Neuronal stem cell (in vitro differentiated cells): ENCODE results near the gene MTHFD1.

Source experiments
- DNase-seq: peaks from one replicate; pipeline ENCODE4 v3.0.0-alpha.2; 2013; ENCODE audit warnings: low spot score
- H2AFZ ChIP-seq: one replicate; pipeline ENCODE4 v1.6.1; 2013; ENCODE audit warnings: mild to moderate bottlenecking, low read length, inconsistent platforms
- H2AK5ac ChIP-seq: 2 replicates; pipeline ENCODE4 v1.6.1; 2013; ENCODE audit warnings: low read depth, mild to moderate bottlenecking, inconsistent platforms, low read length, moderate library complexity, mixed read lengths
- H2BK120ac ChIP-seq: 2 replicates; pipeline ENCODE4 v1.6.1; 2013; ENCODE audit warnings: low read depth, mild to moderate bottlenecking, inconsistent platforms, low read length, moderate library complexity, mixed read lengths
- H2BK12ac ChIP-seq: one replicate; pipeline ENCODE4 v1.6.1; 2013; ENCODE audit warnings: low read length, inconsistent platforms
- H2BK15ac ChIP-seq: 2 replicates; pipeline ENCODE4 v1.6.1; 2013; ENCODE audit warnings: mild to moderate bottlenecking, low read length, inconsistent platforms, mixed read lengths
- H2BK5ac ChIP-seq: one replicate; pipeline ENCODE4 v1.6.1; 2013; ENCODE audit warnings: inconsistent platforms, mild to moderate bottlenecking, low read length, moderate library complexity
- H3K14ac ChIP-seq: one replicate; pipeline ENCODE4 v1.6.1; 2013; ENCODE audit warnings: low read length, inconsistent platforms
- H3K18ac ChIP-seq: 2 replicates; pipeline ENCODE4 v1.6.1; 2013; ENCODE audit warnings: low read length, inconsistent platforms
- H3K23ac ChIP-seq: 2 replicates; pipeline ENCODE4 v1.6.1; 2013; ENCODE audit warnings: low read depth, mild to moderate bottlenecking, mixed read lengths, low read length, inconsistent platforms; ENCODE audit not compliant: poor library complexity
- H3K27ac ChIP-seq: replicated peaks from 3 replicates; pipeline ENCODE4 v1.5.1; 2013; ENCODE audit warnings: low read length, inconsistent platforms
- H3K27me3 ChIP-seq, 3 experiments: 2 replicates each; pipeline ENCODE4 v1.6.1; 2013; ENCODE audit warnings: low read length in 3 of 3, mild to moderate bottlenecking in 2 of 3, inconsistent platforms in 1 of 3, low read depth in 1 of 3, mixed read lengths in 1 of 3, moderate library complexity in 1 of 3; ENCODE audit not compliant: control insufficient read depth in 3 of 3, insufficient read depth in 3 of 3
- H3K36me3 ChIP-seq, 2 donors: replicated peaks in 1 of 2; 2 replicates each; pipeline ENCODE4 v1.6.1; 2013; ENCODE audit warnings: low read length in 2 of 2; ENCODE audit not compliant: control insufficient read depth in 2 of 2, insufficient read depth in 2 of 2
- H3K4ac ChIP-seq: 2 replicates; pipeline ENCODE4 v1.6.1; 2013; ENCODE audit warnings: inconsistent platforms, mild to moderate bottlenecking, low read length, moderate library complexity
- H3K4me1 ChIP-seq, 2 donors: 1 replicate in 1 of 2; 2 replicates in 1 of 2; pipeline ENCODE4 v1.6.1; 2013; ENCODE audit warnings: low read length in 2 of 2, low read depth in 1 of 2; ENCODE audit not compliant: control insufficient read depth in 2 of 2, insufficient read depth in 1 of 2
- H3K4me2 ChIP-seq: one replicate; pipeline ENCODE4 v1.6.1; 2013; ENCODE audit warnings: mild to moderate bottlenecking, low read length, inconsistent platforms; ENCODE audit not compliant: insufficient read depth, poor library complexity, severe bottlenecking
- H3K4me3 ChIP-seq, 2 donors: 2 replicates each; pipeline ENCODE4 v1.5.1; 2013; ENCODE audit warnings: low read length in 2 of 2, mild to moderate bottlenecking in 2 of 2, inconsistent platforms in 1 of 2, moderate library complexity in 1 of 2
- H3K79me1 ChIP-seq: one replicate; pipeline ENCODE4 v1.6.1; 2013; ENCODE audit warnings: low read depth, mild to moderate bottlenecking, inconsistent platforms, low read length, moderate library complexity
- H3K9ac ChIP-seq: one replicate; pipeline ENCODE4 v1.6.1; 2013; ENCODE audit warnings: mild to moderate bottlenecking, low read depth, low read length, inconsistent platforms; ENCODE audit not compliant: poor library complexity
- H3K9me3 ChIP-seq, 2 donors: replicated peaks in 1 of 2; 2 replicates each; pipeline versions ENCODE3 to v1.6.1; 2013; ENCODE audit warnings: low read length in 2 of 2, mild to moderate bottlenecking in 2 of 2, inconsistent platforms in 1 of 2, low read depth in 1 of 2, mixed read lengths in 1 of 2, moderate library complexity in 1 of 2; ENCODE audit not compliant: control insufficient read depth in 2 of 2, insufficient read depth in 1 of 2
- H4K8ac ChIP-seq: one replicate; pipeline ENCODE4 v1.6.1; 2013; ENCODE audit warnings: low read depth, mild to moderate bottlenecking, inconsistent platforms, low read length, moderate library complexity
- H4K91ac ChIP-seq: one replicate; pipeline ENCODE4 v1.6.1; 2013; ENCODE audit warnings: low read length, low read depth, mild to moderate bottlenecking, inconsistent platforms; ENCODE audit not compliant: poor library complexity
- WGBS, 2 donors: extraction: QIAGEN DNeasy Blood & Tissue Kit; methylation state at CpG; one replicate each; pipeline ENCODE4 v1.1.7; 2013; ENCODE audit warnings: missing lambda C conversion rate in 2 of 2, mixed read lengths in 1 of 2; ENCODE audit not compliant: insufficient read length in 2 of 2, insufficient replicate concordance in 1 of 2; ENCODE audit errors: extremely low coverage in 2 of 2; 5-methylcytosine and 5-hydroxymethylcytosine counted together

The MTHFD1 gene

GRCh38 chr14:64407329-64407728, 19.2 kb downstream of the MTHFD1 start:
- H4K91ac ChIP-seq, result no peak overlapping the region
- peaks cover 3 to 68% of the 10 kb centered on the region in 2 donors for H3K36me3 ChIP-seq
- no peak overlapping the region for H2BK5ac ChIP-seq
- no peaks in the 10 kb centered on the region for H3K9me3 ChIP-seq
- H3K4ac ChIP-seq, result no peak overlapping the region
- no peaks in the 10 kb centered on the region for H3K27me3 ChIP-seq
- H2AFZ ChIP-seq, result no peak overlapping the region
- no peak overlapping the region for H3K14ac ChIP-seq
- H3K23ac ChIP-seq, result no peak overlapping the region
- H2AK5ac ChIP-seq, result no peak overlapping the region
- no peak overlapping the region for H2BK12ac ChIP-seq
- peaks cover 0 to 6% of the 10 kb centered on the region in 2 donors for H3K4me1 ChIP-seq
- H2BK120ac ChIP-seq, result no peak overlapping the region
- no peak overlapping the region for H3K4me3 ChIP-seq
- no peak for DNase-seq
- no peak overlapping the region for H3K4me2 ChIP-seq
- H3K27ac ChIP-seq, result no peak overlapping the region
- H2BK15ac ChIP-seq, result no peak overlapping the region
- no peak overlapping the region for H4K8ac ChIP-seq
- no CpG with 5 or more reads among the region's 2 CpGs for WGBS, 2 donors
- no peak overlapping the region for H3K9ac ChIP-seq
- H3K18ac ChIP-seq, result no peak overlapping the region
- no peaks in the 10 kb centered on the region for H3K79me1 ChIP-seq

GRCh38 chr14:64409126-64409920, 21.2 kb downstream of the MTHFD1 start:
- no peak overlapping the region for H3K4ac ChIP-seq
- no peak for DNase-seq
- H2BK5ac ChIP-seq, result no peak overlapping the region
- no peak overlapping the region for H2BK120ac ChIP-seq
- H3K4me1 ChIP-seq, result peaks cover 0 to 6% of the 10 kb centered on the region in 2 donors
- H3K27ac ChIP-seq, result no peak overlapping the region
- H2AFZ ChIP-seq, result no peak overlapping the region
- no peak overlapping the region for H4K8ac ChIP-seq
- no peak overlapping the region for H3K14ac ChIP-seq
- no peak overlapping the region for H2AK5ac ChIP-seq
- no peak overlapping the region for H3K4me2 ChIP-seq
- H3K4me3 ChIP-seq, result no peak overlapping the region
- no peak overlapping the region for H4K91ac ChIP-seq
- no peak overlapping the region for H3K18ac ChIP-seq
- no CpG with 5 or more reads among the region's 7 CpGs for WGBS, 2 donors
- H3K27me3 ChIP-seq, result no peaks in the 10 kb centered on the region
- no peaks in the 10 kb centered on the region for H3K79me1 ChIP-seq
- H3K9ac ChIP-seq, result no peak overlapping the region
- no peak overlapping the region for H2BK15ac ChIP-seq
- H2BK12ac ChIP-seq, result no peak overlapping the region
- no peak overlapping the region for H3K23ac ChIP-seq
- no peaks in the 10 kb centered on the region for H3K9me3 ChIP-seq
- peaks cover 3 to 70% of the 10 kb centered on the region in 2 donors for H3K36me3 ChIP-seq

GRCh38 chr14:64410084-64410774, 22.1 kb downstream of the MTHFD1 start:
- H2AK5ac ChIP-seq, result no peak overlapping the region
- H3K27me3 ChIP-seq, result no peaks in the 10 kb centered on the region
- no peak overlapping the region for H3K4ac ChIP-seq
- H2BK15ac ChIP-seq, result no peak overlapping the region
- no peak overlapping the region for H2AFZ ChIP-seq
- H4K91ac ChIP-seq, result no peak overlapping the region
- H4K8ac ChIP-seq, result no peak overlapping the region
- no peak overlapping the region for H3K4me3 ChIP-seq
- no peak overlapping the region for H3K9ac ChIP-seq
- no peak overlapping the region for H2BK120ac ChIP-seq
- H3K79me1 ChIP-seq, result no peaks in the 10 kb centered on the region
- no peak for DNase-seq
- no peak overlapping the region for H3K4me2 ChIP-seq
- H2BK12ac ChIP-seq, result no peak overlapping the region
- no peak overlapping the region for H3K18ac ChIP-seq
- H3K14ac ChIP-seq, result no peak overlapping the region
- H3K27ac ChIP-seq, result peak overlapping the region; percentile 69
- H3K4me1 ChIP-seq, result peaks cover 0 to 6% of the 10 kb centered on the region in 2 donors
- no peak overlapping the region for H2BK5ac ChIP-seq
- H3K23ac ChIP-seq, result no peak overlapping the region
- peaks cover 2 to 67% of the 10 kb centered on the region in 2 donors for H3K36me3 ChIP-seq
- no peaks in the 10 kb centered on the region for H3K9me3 ChIP-seq
- WGBS, 2 donors, result no CpG with 5 or more reads among the region's 5 CpGs

GRCh38 chr14:64411001-64411400, 22.8 kb downstream of the MTHFD1 start:
- no peak overlapping the region for H2BK120ac ChIP-seq
- H3K4ac ChIP-seq, result no peak overlapping the region
- H4K91ac ChIP-seq, result no peak overlapping the region
- no peak overlapping the region for H3K9ac ChIP-seq
- no peak overlapping the region for H2AFZ ChIP-seq
- peaks cover 3 to 69% of the 10 kb centered on the region in 2 donors for H3K36me3 ChIP-seq
- H2BK15ac ChIP-seq, result no peak overlapping the region
- no peak overlapping the region for H3K23ac ChIP-seq
- no peak overlapping the region for H2BK5ac ChIP-seq
- no peaks in the 10 kb centered on the region for H3K9me3 ChIP-seq
- no peak for DNase-seq
- H3K27me3 ChIP-seq, result no peaks in the 10 kb centered on the region
- H3K14ac ChIP-seq, result no peak overlapping the region
- H3K4me1 ChIP-seq, result peaks cover 0 to 6% of the 10 kb centered on the region in 2 donors
- H3K4me3 ChIP-seq, result no peak overlapping the region
- H3K4me2 ChIP-seq, result no peak overlapping the region
- no peak overlapping the region for H2BK12ac ChIP-seq
- no CpG with 5 or more reads among the region's 4 CpGs for WGBS, 2 donors
- H4K8ac ChIP-seq, result no peak overlapping the region
- H2AK5ac ChIP-seq, result no peak overlapping the region
- H3K27ac ChIP-seq, result no peak overlapping the region
- no peaks in the 10 kb centered on the region for H3K79me1 ChIP-seq
- H3K18ac ChIP-seq, result no peak overlapping the region
